OCI-LY3 (cell line): ENCODE measurements around the gene SMPD2.

Source experiments
- H2AFZ ChIP-seq: fragments of 200-600, 300-600 bp; shearing (Covaris generic); 2 replicates; pipeline ENCODE4 v1.6.0; 2014; ENCODE audit warnings: antibody characterized with exemption, low read depth, low read length
- H3K27ac ChIP-seq: fragments of 200-600, 300-600 bp; sonication (generic); 2 replicates; pipeline ENCODE4 v1.5.1; 2014; ENCODE audit warnings: mild to moderate bottlenecking, low read length, moderate library complexity, mixed read lengths
- H3K27me3 ChIP-seq: fragments of 200-600, 300-600 bp; sonication (generic); 2 replicates; pipeline ENCODE4 v1.6.1; 2014; ENCODE audit warnings: low read depth, low read length, mixed read lengths
- H3K36me3 ChIP-seq: fragments of 200-600, 300-600 bp; sonication (generic); replicated peaks from 2 replicates; pipeline ENCODE3; 2014; ENCODE audit warnings: low read depth, low read length, mixed read lengths
- H3K4me1 ChIP-seq: fragments of 300-600, 200-600 bp; sonication (generic); 2 replicates; pipeline ENCODE4 v1.6.1; 2014; ENCODE audit warnings: low read length, mixed read lengths
- H3K4me2 ChIP-seq: fragments of 200-600, 300-600 bp; sonication (generic); 2 replicates; pipeline ENCODE4 v1.6.1; 2014; ENCODE audit warnings: low read length, mixed read lengths
- H3K4me3 ChIP-seq: fragments of 300-600, 200-600 bp; sonication (generic); 2 replicates; pipeline ENCODE4 v1.5.1; 2014; ENCODE audit warnings: antibody characterized with exemption, mild to moderate bottlenecking, low read length, moderate library complexity
- H3K79me2 ChIP-seq: fragments of 300-600, 200-600 bp; shearing (Covaris generic); 2 replicates; pipeline ENCODE4 v1.6.1; 2014; ENCODE audit warnings: mild to moderate bottlenecking, low read length, mixed read lengths
- H3K9ac ChIP-seq: fragments of 300-600, 200-600 bp; shearing (Covaris generic); 2 replicates; pipeline ENCODE4 v1.6.0; 2014; ENCODE audit warnings: mild to moderate bottlenecking, low read length, moderate library complexity
- H3K9me3 ChIP-seq: fragments of 200-600, 300-600 bp; shearing (Covaris generic); 2 replicates; pipeline ENCODE4 v1.6.1; 2014; ENCODE audit warnings: low read length, mixed read lengths; ENCODE audit not compliant: insufficient read depth
- H4K20me1 ChIP-seq: fragments of 200-600, 300-600 bp; sonication (generic); 2 replicates; pipeline ENCODE4 v1.6.1; 2016; ENCODE audit warnings: low read length, mixed read lengths; ENCODE audit not compliant: insufficient read depth
- EZH2phosphoT487 ChIP-seq: fragments of 200-600 bp; shearing (Covaris generic); IDR thresholded peaks from 2 replicates; pipeline ENCODE4 v1.6.1; 2018; ENCODE audit warnings: antibody characterized with exemption, mixed run types, low read depth
- TF ChIP-seq, protein P1 (sequence below): fragments of 200-600, 300-600 bp; sonication (generic); IDR thresholded peaks from 2 replicates; pipeline ENCODE4 v1.5.1; 2014; ENCODE audit warnings: antibody characterized with exemption, low read length, low read depth

SMPD2 gene

DNA sequence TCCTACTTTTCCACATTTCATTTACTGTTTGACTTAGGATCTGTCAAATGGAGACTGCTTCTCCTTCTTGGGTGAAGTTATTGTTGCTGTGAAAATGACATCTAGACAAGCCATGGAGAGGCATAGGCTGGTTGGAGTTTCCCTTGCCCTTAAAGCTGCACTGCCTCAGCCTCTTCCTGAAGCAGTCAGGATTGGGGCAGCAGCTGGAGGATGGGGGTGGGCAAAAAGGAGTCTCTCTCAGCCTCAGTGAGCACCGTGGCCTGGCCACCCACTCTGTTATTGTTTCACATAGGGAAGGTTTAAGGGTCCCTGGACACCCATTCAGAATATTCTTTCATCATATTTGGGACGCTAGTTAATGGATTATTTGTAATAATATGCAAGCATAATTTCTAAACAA, 50.2 kb downstream of the SMPD2 start:
- Histone ChIP-seq H3K9ac (no peak overlapping the region), H3K4me2 (no peak overlapping the region), H3K27me3 (no peaks in the 10 kb centered on the region), H3K9me3 (no peaks in the 10 kb centered on the region), H4K20me1 (no peaks in the 10 kb centered on the region), H3K36me3 (no peaks in the 10 kb centered on the region), H3K27ac (no peak overlapping the region), H3K4me1 (peaks cover 10% of the 10 kb centered on the region), H3K4me3 (no peak overlapping the region), H3K79me2 (no peaks in the 10 kb centered on the region), H2AFZ (no peak overlapping the region)
- TF ChIP-seq EZH2phosphoT487 = no peak
- TF ChIP-seq, protein P1, sequence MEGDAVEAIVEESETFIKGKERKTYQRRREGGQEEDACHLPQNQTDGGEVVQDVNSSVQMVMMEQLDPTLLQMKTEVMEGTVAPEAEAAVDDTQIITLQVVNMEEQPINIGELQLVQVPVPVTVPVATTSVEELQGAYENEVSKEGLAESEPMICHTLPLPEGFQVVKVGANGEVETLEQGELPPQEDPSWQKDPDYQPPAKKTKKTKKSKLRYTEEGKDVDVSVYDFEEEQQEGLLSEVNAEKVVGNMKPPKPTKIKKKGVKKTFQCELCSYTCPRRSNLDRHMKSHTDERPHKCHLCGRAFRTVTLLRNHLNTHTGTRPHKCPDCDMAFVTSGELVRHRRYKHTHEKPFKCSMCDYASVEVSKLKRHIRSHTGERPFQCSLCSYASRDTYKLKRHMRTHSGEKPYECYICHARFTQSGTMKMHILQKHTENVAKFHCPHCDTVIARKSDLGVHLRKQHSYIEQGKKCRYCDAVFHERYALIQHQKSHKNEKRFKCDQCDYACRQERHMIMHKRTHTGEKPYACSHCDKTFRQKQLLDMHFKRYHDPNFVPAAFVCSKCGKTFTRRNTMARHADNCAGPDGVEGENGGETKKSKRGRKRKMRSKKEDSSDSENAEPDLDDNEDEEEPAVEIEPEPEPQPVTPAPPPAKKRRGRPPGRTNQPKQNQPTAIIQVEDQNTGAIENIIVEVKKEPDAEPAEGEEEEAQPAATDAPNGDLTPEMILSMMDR = no peak

DNA sequence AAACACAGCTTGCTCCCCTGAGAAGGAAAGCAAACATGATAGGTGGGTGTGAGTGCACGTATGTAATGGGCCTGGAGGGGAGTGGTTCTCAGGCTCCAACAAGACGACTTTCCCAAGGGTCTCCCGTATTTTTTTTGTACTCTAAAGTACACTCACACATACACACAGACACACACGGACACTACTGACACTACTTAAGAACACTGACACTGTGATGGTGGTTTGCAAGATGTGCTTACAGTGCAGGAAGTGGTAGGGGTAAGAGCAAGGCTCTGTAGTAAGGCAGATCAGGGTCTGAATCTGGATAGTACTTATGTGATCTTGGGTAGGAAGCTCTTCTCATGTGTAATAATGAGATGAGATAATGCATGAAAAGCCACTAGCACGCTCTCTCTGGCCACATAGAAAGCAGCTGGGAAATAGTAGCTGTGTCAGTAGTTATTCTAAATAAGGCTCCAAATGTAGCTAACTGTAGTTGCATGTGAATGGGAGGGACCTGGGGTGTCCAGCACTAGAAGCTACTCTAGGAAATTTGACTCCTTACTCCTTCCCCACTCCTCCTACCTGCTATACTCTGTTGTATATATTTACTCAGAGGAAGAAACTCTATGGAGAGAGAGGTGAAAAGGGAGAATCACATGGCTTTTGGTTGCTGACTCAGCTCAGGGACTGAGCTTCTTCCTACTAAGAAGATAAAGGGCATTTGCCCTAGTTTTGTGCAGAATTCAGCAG, 50.8 kb downstream of the SMPD2 start:
- Histone ChIP-seq H2AFZ (no peak overlapping the region), H3K4me1 (peaks cover 10% of the 10 kb centered on the region), H3K9me3 (no peaks in the 10 kb centered on the region), H3K4me2 (no peak overlapping the region), H4K20me1 (no peaks in the 10 kb centered on the region), H3K9ac (no peak overlapping the region), H3K27ac (no peak overlapping the region), H3K79me2 (no peaks in the 10 kb centered on the region), H3K27me3 (no peaks in the 10 kb centered on the region), H3K36me3 (no peaks in the 10 kb centered on the region), H3K4me3 (no peak overlapping the region)
- TF ChIP-seq, protein P1 = no peak
